ENCODE measurements around the gene SDCBP2. TPM values are rescaled to one million over a fixed set of nuclear protein-coding genes. Genes with fewer than 3 reads are reported as not detected.
A peak's percentile ranks its signal among the peaks of the same experiment; 100 is the strongest.

Gene SDCBP2
- total RNA-seq, 1 donor from 2014 or later, result 1.2 TPM

- Mint-ChIP-seq H3K27me3 (no peaks in the 10 kb centered on the region), H3K4me3 (no peak overlapping the region), H3K9me3 (no peaks in the 10 kb centered on the region), H3K4me1 (peaks cover 38% of the 10 kb centered on the region), H3K36me3 (ENCODE audit: low read depth) (peaks cover 9% of the 10 kb centered on the region), H3K27ac (no peak overlapping the region)
- ATAC-seq (ENCODE audit: low read depth) (peak; percentile 88), DNase-seq (peak; percentile 97)
- intact Hi-C loops (cut with micrococcal nuclease), result loop anchor here (1.0 to 10.0 kb wide), 7 partner anchors 59 to 1149 kb away; partner anchors contain the start of genes FKBP1A, PSMF1, SNPH and SNRPB
- ChIA-PET CTCF (interaction anchor here (0.9 to 1.1 kb wide), 4 partner anchors 12 to 179 kb away, joined by 3 to 5 read pairs (median 3); partner anchors contain the start of gene NSFL1C), POLR2A (interaction anchor here (0.5 to 1.9 kb wide), 9 partner anchors 9 to 144 kb away, joined by 3 to 19 read pairs (median 3); partner anchors contain the start of genes FKBP1A and NSFL1C)
- TF ChIP-seq CTCF (IDR thresholded peaks at IDR 0.05), result no peak
These were observed 3.5 kb downstream of the SDCBP2 start for GRCh38 chr20:1325173-1326030.

GRCh38 chr20:1324598-1325172 is 4.3 kb downstream of the SDCBP2 start:
- no peaks in the 10 kb centered on the region for H3K9me3 Mint-ChIP-seq
- no peak overlapping the region for H3K27ac Mint-ChIP-seq
- ChIA-PET CTCF (interaction anchor here (0.9 to 1.1 kb wide), 3 partner anchors 12 to 179 kb away, joined by 3 to 5 read pairs (median 3); no protein-coding TSS in a partner anchor), POLR2A (interaction anchor here (1.1 to 1.9 kb wide), 5 partner anchors 10 to 142 kb away, joined by 3 to 19 read pairs (median 5); partner anchors contain the start of genes FKBP1A and NSFL1C)
- intact Hi-C loops (cut with micrococcal nuclease), result loop anchor here (1.0 to 10.0 kb wide), 7 partner anchors 58 to 1150 kb away; partner anchors contain the start of genes FKBP1A, PSMF1, SNPH and SNRPB
- H3K4me3 Mint-ChIP-seq, result no peak overlapping the region
- ATAC-seq (ENCODE audit: low read depth), result no peak
- peak; percentile 14 for DNase-seq
- peaks cover 31% of the 10 kb centered on the region for H3K4me1 Mint-ChIP-seq
- H3K27me3 Mint-ChIP-seq, result no peaks in the 10 kb centered on the region
- no peak for TF ChIP-seq CTCF (IDR thresholded peaks at IDR 0.05)
- peaks cover 5% of the 10 kb centered on the region for H3K36me3 Mint-ChIP-seq (ENCODE audit: low read depth)

- DNase-seq (peak; percentile 3), ATAC-seq (ENCODE audit: low read depth) (no peak)
- CTCF ChIA-PET, result interaction anchor here (0.9 to 1.1 kb wide), 2 partner anchors 113 to 180 kb away, joined by 3 read pairs; no protein-coding TSS in a partner anchor
- H3K9me3 Mint-ChIP-seq, result no peaks in the 10 kb centered on the region
- intact Hi-C loops (cut with micrococcal nuclease), result loop anchor here (2.0 to 10.0 kb wide), 3 partner anchors 57 to 1151 kb away; partner anchors contain the start of genes SNPH and SNRPB
- POLR2A ChIA-PET, result no interaction called here
- no peak overlapping the region for H3K4me3 Mint-ChIP-seq
- no peak for TF ChIP-seq CTCF (IDR thresholded peaks at IDR 0.05)
- H3K27ac Mint-ChIP-seq, result no peak overlapping the region
- H3K27me3 Mint-ChIP-seq, result no peaks in the 10 kb centered on the region
- peaks cover 24% of the 10 kb centered on the region for H3K4me1 Mint-ChIP-seq
- H3K36me3 Mint-ChIP-seq (ENCODE audit: low read depth), result peaks cover 5% of the 10 kb centered on the region
These were observed 4.9 kb downstream of the SDCBP2 start for GRCh38 chr20:1323830-1324597.

GRCh38 chr20:1323256-1323655 is 5.7 kb downstream of the SDCBP2 start:
- peaks cover 18% of the 10 kb centered on the region for H3K4me1 Mint-ChIP-seq
- intact Hi-C loops (cut with micrococcal nuclease), result loop anchor here (10.0 kb wide), 1 partner anchor 1152 kb away; the partner anchor contains the start of gene SNRPB
- ChIA-PET POLR2A (no interaction called here), CTCF (interaction anchor here (1.3 kb wide), 1 partner anchor 180 kb away, joined by 3 read pairs; no protein-coding TSS in a partner anchor)
- ATAC-seq (ENCODE audit: low read depth), result no peak
- no peak for DNase-seq
- no peaks in the 10 kb centered on the region for H3K27me3 Mint-ChIP-seq
- H3K9me3 Mint-ChIP-seq, result no peaks in the 10 kb centered on the region
- H3K36me3 Mint-ChIP-seq (ENCODE audit: low read depth), result peaks cover 5% of the 10 kb centered on the region
- H3K4me3 Mint-ChIP-seq, result no peak overlapping the region
- no peak overlapping the region for H3K27ac Mint-ChIP-seq
- no peak for TF ChIP-seq CTCF (IDR thresholded peaks at IDR 0.05)

All from activated B cell treated with CpG ODN at 0.5 μM for 24 hours (primary cell).